Lower lobe of right lung (tissue), 2 donors: ENCODE data around the gene CLRN3. TPM values are rescaled to one million over a fixed set of nuclear protein-coding genes. Genes with fewer than 3 reads are reported as not detected.

Experiments used
- ATAC-seq, 2 donors: fragments of 200-7000 bp; cut with Tn5 transposase; one replicate each; pipeline ENCODE4 v1.9.1; 2020 to 2022; ENCODE audit warnings: mild to moderate bottlenecking in 2 of 2, moderate library complexity in 2 of 2
- DNase-seq: peaks from one replicate; pipeline ENCODE4 v3.0.0-alpha.2; 2020
- H3K27ac ChIP-seq: fragments of 200-600 bp; one replicate; pipeline ENCODE4 v1.8.0; 2022
- H3K27me3 ChIP-seq: fragments of 200-600 bp; one replicate; pipeline ENCODE4 v1.8.0; 2022; ENCODE audit warnings: low read depth
- H3K36me3 ChIP-seq: fragments of 200-600 bp; one replicate; pipeline ENCODE4 v1.8.0; 2022; ENCODE audit warnings: mild to moderate bottlenecking
- H3K4me1 ChIP-seq: fragments of 200-600 bp; one replicate; pipeline ENCODE4 v1.8.0; 2022
- H3K4me3 ChIP-seq: fragments of 200-600 bp; one replicate; pipeline ENCODE4 v1.8.0; 2022; ENCODE audit warnings: mild to moderate bottlenecking
- H3K9me3 ChIP-seq: fragments of 200-600 bp; one replicate; pipeline ENCODE4 v1.8.0; 2022
- intact Hi-C: fragments of 100-400 bp; cut with DNase I; formaldehyde crosslinking; loops from one replicate; pipeline ENCODE4 v1.11.0; 2022
- total RNA-seq: library from RNA; stranded (reverse); fragmentation: NEBNext Ultra II Directional; extraction: Animal tissue kit (Norgen Biotek cat#: 25700); gene quantifications from one replicate; pipeline ENCODE4 v1.2.1, GENCODE V29; 2021
- TF ChIP-seq, protein P1 (sequence below): fragments of 200-600 bp; IDR thresholded peaks from one replicate; pipeline ENCODE4 v1.8.0; 2022; ENCODE audit warnings: antibody characterized with exemption, mild to moderate bottlenecking
- donor health status: DM: no; HTN: yes; CAD: no; lungs with severe emphysema.

CLRN3 gene
- total RNA-seq, 1 donor from 2014 or later = not detected

DNA sequence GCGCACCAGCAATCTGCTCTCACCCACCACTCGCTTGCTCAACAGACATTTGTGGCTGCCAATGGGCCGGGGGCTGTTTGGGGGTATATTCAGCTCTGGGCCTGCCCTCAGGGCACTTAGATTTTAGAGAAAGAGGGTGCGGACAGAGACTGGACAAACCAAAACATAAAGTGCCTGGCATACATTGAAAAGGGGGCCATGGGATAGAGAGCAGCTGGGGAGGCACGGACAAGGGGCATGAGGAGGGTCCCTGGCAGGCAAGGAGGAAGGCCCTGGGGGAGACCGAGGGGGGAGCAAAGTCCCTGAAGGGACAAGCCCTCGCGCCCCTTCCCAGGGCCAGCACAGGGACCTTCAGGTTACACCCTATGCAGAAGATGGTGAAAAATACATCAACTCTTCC, 43.5 kb downstream of the CLRN3 start:
- Histone ChIP-seq H3K27ac (no peak overlapping the region), H3K4me3 (no peak overlapping the region), H3K27me3 (peaks cover 14% of the 10 kb centered on the region), H3K4me1 (peaks cover 5% of the 10 kb centered on the region), H3K36me3 (no peaks in the 10 kb centered on the region), H3K9me3 (no peaks in the 10 kb centered on the region)
- intact Hi-C loops = no loop called here
- TF ChIP-seq, protein P1, sequence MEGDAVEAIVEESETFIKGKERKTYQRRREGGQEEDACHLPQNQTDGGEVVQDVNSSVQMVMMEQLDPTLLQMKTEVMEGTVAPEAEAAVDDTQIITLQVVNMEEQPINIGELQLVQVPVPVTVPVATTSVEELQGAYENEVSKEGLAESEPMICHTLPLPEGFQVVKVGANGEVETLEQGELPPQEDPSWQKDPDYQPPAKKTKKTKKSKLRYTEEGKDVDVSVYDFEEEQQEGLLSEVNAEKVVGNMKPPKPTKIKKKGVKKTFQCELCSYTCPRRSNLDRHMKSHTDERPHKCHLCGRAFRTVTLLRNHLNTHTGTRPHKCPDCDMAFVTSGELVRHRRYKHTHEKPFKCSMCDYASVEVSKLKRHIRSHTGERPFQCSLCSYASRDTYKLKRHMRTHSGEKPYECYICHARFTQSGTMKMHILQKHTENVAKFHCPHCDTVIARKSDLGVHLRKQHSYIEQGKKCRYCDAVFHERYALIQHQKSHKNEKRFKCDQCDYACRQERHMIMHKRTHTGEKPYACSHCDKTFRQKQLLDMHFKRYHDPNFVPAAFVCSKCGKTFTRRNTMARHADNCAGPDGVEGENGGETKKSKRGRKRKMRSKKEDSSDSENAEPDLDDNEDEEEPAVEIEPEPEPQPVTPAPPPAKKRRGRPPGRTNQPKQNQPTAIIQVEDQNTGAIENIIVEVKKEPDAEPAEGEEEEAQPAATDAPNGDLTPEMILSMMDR = no peak
- no peak for ATAC-seq
- no peak for DNase-seq

DNA sequence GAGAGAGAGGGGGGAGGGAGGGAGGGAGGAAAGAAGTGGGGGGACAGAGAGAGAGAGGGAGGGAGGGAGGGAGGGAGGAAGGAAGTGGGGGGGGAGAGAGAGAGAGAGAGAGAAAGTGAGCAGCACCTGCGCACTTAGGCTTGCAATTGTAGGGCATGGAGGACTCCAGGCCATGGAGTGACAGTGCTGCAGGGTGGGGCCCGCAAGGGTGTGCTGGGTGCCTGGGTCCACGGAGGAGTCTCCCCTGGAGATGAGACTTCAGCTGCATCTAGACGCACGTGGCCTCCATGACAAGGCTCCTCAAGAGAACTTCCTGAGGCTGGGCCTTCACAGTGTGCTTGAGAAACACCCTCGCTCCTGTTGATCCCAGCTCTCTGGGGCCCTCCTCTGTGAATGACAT, 44.5 kb downstream of the CLRN3 start:
- DNase-seq = no peak
- no peak overlapping the region for H3K4me3 ChIP-seq
- intact Hi-C loops = no loop called here
- H3K27ac ChIP-seq = no peak overlapping the region
- no peak for ATAC-seq
- no peaks in the 10 kb centered on the region for H3K4me1 ChIP-seq
- TF ChIP-seq, protein P1 = no peak
- no peaks in the 10 kb centered on the region for H3K9me3 ChIP-seq
- H3K27me3 ChIP-seq = peaks cover 17% of the 10 kb centered on the region
- no peaks in the 10 kb centered on the region for H3K36me3 ChIP-seq

DNA sequence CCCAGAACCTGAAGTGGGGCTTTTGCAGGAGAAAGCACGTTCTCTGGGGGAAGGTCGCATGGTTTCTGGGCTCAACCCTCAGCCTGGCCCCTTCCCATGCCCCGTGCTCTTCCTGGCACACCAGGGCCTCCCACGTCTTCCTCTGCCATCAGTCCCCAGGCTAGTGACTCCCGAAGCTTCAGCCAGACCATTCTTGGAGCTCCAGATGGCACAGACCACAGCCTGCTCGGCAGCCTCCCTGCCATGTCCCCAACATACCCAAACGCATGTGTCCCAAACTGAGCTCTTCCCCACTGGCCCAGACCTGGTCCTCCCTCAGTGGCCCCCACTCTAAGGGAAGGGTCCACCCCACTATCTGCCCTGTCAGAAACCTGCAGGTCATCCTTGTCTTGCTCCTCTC, 47.0 kb downstream of the CLRN3 start:
- TF ChIP-seq, protein P1 = no peak
- intact Hi-C loops = no loop called here
- Histone ChIP-seq H3K27me3 (peaks cover 12% of the 10 kb centered on the region), H3K9me3 (no peaks in the 10 kb centered on the region), H3K4me1 (no peaks in the 10 kb centered on the region), H3K36me3 (no peaks in the 10 kb centered on the region), H3K27ac (no peak overlapping the region), H3K4me3 (no peak overlapping the region)
- ATAC-seq = no peak
- no peak for DNase-seq

DNA sequence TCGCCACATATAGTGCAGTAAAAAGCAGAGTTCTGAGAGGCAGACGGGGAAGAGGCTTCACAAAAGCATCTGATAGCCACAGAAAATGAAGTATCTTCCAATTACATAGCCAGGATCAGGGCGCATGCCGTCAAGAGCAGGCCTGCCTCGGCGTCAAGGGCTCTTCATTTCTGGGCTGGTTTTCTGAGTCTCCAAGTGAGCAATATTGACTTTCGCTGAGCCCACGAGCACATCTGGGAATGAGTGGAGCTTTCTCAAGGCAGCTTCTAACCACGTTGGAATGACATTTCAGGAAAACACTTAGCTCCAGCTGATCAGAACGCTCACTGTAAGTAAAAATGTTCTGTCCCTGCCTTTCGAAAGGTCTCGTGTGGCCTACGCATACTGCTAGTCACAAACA, 51.9 kb downstream of the CLRN3 start:
- H3K27me3 ChIP-seq = peaks cover 8% of the 10 kb centered on the region
- H3K36me3 ChIP-seq = no peaks in the 10 kb centered on the region
- no peaks in the 10 kb centered on the region for H3K4me1 ChIP-seq
- H3K27ac ChIP-seq = no peak overlapping the region
- peak; percentile 59 for DNase-seq
- no peak overlapping the region for H3K4me3 ChIP-seq
- intact Hi-C loops = no loop called here
- peak; percentile 84 to 93 for ATAC-seq
- TF ChIP-seq, protein P1 = no peak
- H3K9me3 ChIP-seq = no peaks in the 10 kb centered on the region

DNA sequence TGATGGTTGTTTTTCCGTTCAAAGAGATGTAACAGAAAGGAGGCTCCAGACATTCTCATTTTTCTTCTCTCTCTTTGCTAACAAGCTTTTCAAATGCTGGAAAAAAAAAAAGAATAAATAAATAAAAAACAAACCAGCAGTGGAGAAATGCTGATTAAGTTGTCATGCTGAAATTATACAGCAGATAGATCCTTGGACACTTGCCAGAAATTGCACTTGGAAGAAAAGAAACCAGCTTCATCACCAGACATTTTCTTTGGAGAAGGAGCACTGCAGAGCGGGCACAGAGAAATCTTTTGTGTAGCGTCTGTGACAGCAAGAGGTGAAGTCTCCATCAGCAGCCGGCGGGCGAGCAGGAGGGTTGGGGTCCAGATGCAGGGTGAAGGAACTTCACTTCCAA, 55.8 kb downstream of the CLRN3 start:
- ATAC-seq = no peak
- TF ChIP-seq, protein P1 = no peak
- Histone ChIP-seq H3K4me1 (no peaks in the 10 kb centered on the region), H3K4me3 (no peak overlapping the region), H3K36me3 (no peaks in the 10 kb centered on the region), H3K9me3 (no peaks in the 10 kb centered on the region), H3K27ac (no peak overlapping the region), H3K27me3 (no peaks in the 10 kb centered on the region)
- intact Hi-C loops = no loop called here
- no peak for DNase-seq

DNA sequence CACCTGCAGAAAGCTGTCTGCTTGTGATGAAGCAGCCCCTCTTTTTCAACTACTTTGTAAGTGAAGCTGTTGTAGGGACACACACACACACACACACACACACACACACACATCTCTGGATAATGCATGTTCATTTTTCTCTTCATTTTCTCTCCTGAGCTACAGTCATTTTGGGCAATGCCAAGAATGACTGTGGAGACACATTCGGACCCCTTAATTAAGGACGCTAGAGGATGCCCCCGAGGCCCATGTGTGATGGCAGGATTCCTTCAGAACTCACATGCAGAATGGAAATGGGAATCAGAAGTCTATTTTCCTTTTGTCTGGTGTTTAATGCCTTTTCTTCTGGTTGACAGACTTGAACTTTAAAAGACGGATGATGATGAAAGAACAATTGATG, 56.6 kb downstream of the CLRN3 start:
- ATAC-seq = no peak
- H3K4me3 ChIP-seq = no peak overlapping the region
- H3K36me3 ChIP-seq = no peaks in the 10 kb centered on the region
- no peaks in the 10 kb centered on the region for H3K27me3 ChIP-seq
- DNase-seq = no peak
- no peaks in the 10 kb centered on the region for H3K4me1 ChIP-seq
- H3K9me3 ChIP-seq = no peaks in the 10 kb centered on the region
- TF ChIP-seq, protein P1 = no peak
- no peak overlapping the region for H3K27ac ChIP-seq
- intact Hi-C loops = no loop called here
